Upper lobe of left lung (tissue), 4 donors: Measurements from ENCODE around the gene ST3GAL5.

Source experiments
- CTCF ChIP-seq, 6 experiments: fragments of 450-650 bp in 4 of 6; fragments of 200-600 bp in 2 of 6; sonication (generic) in 2 of 6; IDR thresholded peaks; one replicate each; pipeline ENCODE4 v1.5.1; 2016 to 2019; ENCODE audit warnings: antibody characterized with exemption in 6 of 6
- EP300 ChIP-seq, 4 donors: sonication (generic); formaldehyde crosslinking; IDR thresholded peaks; one replicate each; pipeline ENCODE4 v1.5.1; 2017; ENCODE audit warnings: antibody characterized with exemption in 4 of 4, control low read depth in 2 of 4
- POLR2A ChIP-seq, 4 donors: fragments of 450-650 bp; IDR thresholded peaks; one replicate each; pipeline ENCODE4 v1.5.1; 2016 to 2017; ENCODE audit warnings: antibody characterized with exemption in 4 of 4, mild to moderate bottlenecking in 2 of 4
- POLR2AphosphoS5 ChIP-seq, 2 donors: sonication (generic); formaldehyde crosslinking; IDR thresholded peaks; one replicate each; pipeline ENCODE4 v1.5.1; 2017; ENCODE audit warnings: antibody characterized with exemption in 2 of 2

GRCh38 chr2:85922199-85922598, 33.4 kb upstream of the ST3GAL5 start:
- TF ChIP-seq CTCF (IDR thresholded peaks at IDR 0.05) = no peak
- no peak for TF ChIP-seq POLR2AphosphoS5 (IDR thresholded peaks at IDR 0.05)
- TF ChIP-seq POLR2A (IDR thresholded peaks at IDR 0.05) = no peak
- TF ChIP-seq EP300 (IDR thresholded peaks at IDR 0.05) = no peak
